Subcutaneous adipose tissue (tissue), 4 donors: ENCODE data around the gene SKOR1. TPM values are rescaled to one million over a fixed set of nuclear protein-coding genes. Genes with fewer than 3 reads are reported as not detected.

ENCODE experiments used
- CTCF ChIP-seq: fragments of 450-650 bp; IDR thresholded peaks from one replicate; pipeline ENCODE4 v1.5.1; 2016; ENCODE audit warnings: low read depth, mild to moderate bottlenecking, control low read depth, antibody characterized with exemption, moderate library complexity
- total RNA-seq, 4 donors: library from RNA; depleted of rRNA; stranded (reverse); fragments of >200 nt; gene quantifications; one replicate each; pipeline ENCODE4 v1.1.0, GENCODE V29; 2016

The SKOR1 gene
- 1 to 10 TPM in 1 of 4 donors, under 1 TPM in 2, not detected in 1; 0.17 to 2.8 (median 0.44) TPM for total RNA-seq

DNA sequence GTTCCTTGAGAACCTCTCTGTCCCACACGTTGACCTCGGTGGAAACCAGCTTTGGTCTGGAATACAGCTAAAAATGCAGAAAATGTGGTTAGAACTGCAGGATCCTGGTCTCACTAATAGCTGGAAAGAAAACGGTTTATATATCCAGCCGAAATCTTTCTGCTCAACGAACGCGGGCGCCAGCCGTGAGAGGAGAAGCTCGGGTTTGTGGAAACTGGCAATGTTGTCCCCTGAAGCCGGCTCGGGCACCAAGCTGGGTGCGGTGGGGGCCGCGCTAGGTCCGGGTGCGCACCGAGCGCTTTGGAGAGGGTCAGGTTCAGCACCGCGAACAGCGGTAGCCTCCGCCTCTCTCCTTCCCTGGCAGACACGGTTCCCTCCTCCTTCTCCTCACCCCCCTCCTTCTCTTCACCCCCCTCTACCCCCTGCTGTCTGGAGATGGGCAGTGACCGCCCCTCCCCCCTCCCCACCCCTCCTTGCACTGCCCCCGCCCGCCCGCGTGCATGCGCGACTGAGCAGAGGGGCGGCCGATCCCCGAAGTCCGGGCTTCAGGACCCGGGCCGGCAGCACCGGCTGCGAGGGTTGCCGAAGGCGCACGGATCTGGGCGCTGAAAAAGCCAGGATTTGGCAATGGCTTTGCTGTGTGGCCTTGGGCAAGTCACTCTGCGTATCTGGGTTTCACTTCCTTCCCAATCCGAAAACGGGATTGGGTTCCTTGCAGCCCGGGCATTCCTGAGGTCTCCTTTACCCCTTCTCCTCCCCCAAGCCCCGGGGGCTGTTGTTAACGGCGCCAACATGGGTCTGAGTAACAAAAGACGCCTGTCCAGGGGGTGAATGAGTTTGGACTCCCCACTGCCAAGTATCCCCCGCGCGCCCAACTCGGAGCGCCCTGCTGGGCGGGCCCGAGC, at the start of gene SKOR1:
Gene SKOR1 (plus strand): TSS at position 534 of the 905 bp plus-strand sequence. CDS start 94 bp downstream, at position 628.
- TF ChIP-seq CTCF = no peak

DNA sequence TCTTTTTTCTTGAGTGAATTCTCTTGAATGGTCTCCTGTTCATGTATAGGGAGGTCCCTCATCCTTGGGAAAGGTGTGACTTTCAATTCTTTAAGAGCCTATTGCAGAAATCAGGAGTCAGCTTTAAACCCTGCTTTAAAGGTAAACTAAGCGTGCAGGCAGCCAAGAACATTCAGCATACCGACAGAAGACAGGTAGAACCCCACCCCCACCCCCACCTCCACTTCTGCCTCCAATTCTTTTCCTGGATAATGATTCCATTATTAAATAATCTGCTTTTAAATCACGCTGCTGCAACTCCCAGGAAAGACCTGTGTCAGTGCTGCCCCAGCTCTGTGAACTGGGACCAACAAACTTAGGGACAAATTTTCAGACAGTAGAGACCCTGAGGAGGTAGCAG, 49.3 kb upstream of the SKOR1 start:
- TF ChIP-seq CTCF = no peak

GRCh38 chr15:67776600-67776999, 48.7 kb upstream of the SKOR1 start:
- TF ChIP-seq CTCF = no peak

DNA sequence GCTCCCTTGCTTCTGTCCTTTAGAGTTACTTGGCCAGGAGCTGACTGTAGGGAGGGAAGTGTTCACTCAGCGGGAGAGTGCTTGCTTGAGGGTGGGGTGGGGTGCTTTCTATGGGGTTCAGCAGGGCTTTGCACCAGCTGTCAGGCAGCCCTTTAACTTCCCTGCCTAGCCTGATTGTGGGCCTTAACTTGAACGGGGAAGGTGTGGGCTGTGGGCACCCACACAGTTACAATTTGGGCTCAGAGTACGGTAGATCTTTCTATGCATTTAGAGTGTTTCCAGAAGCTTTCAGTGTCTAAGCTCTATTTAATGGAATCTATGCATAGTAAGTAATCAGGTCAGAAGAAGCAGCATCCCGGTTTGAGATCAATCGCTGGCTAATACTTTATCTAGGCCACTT, 48.2 kb upstream of the SKOR1 start:
- no peak for TF ChIP-seq CTCF

DNA sequence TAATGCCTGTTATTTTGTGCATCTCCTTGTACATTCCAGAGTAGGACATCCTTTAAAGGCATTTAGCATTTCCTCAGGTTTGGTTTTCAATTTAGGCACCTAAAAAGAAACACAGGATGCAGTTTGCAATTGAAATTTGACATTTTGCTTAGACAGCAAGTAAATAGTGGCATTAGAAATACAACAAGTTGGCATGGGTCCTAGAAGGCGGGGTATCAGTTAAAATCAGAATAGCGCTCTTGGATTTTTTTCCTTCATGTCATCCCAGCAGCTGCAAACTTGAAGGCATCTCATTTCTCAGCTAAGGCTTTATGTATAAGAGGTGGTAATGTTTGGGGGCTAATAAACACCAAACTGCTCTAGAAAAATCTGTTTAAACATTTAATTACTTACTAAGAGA, 47.5 kb upstream of the SKOR1 start:
- no peak for TF ChIP-seq CTCF

- no peak for TF ChIP-seq CTCF
These were observed 46.3 kb upstream of the SKOR1 start for GRCh38 chr15:67778968-67779548.

DNA sequence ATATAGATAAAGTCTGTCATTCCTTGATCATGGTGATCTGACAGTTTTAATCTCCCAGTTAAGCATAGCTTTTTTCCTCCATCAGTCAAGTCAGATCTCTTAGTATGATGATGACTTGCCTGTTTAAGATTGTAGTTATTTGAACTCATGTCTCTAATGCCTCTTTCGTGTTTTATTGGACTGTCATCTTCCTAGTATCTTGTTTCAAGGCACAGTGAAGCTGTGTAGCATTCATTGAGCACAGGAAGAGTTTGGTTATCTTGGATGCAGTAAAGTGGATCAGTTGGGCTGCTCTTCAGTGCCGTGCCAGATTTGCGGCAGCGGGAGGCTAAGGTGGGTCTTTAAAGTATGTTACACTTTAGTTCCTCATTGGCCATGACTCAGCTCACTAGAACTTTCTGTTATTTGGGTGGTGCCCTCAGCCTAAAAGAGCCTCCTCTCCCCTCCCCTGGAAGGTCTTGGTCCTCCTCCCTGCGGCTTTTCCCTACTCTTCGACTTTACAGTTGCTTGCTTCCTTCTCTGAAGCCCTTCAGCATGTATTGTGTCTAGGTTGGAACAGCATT, 45.7 kb upstream of the SKOR1 start:
- no peak for TF ChIP-seq CTCF
